EH (cell line): Measurements from ENCODE around the gene TMEM178A.
"Not testable (repeated sequence)": the region's sequence is repeated elsewhere in the genome, so short reads cannot be mapped to it uniquely, and the experiment has no call there.

Source experiments
- DNase-seq: peaks from one replicate; pipeline ENCODE4 v3.0.0-alpha.2; 2015; ENCODE audit warnings: low read depth

TMEM178A gene

GRCh38 chr2:39665811-39666490, at the start of gene TMEM178A:
TSS of gene TMEM178A (plus strand) at chr2:39665917. CDS start at chr2:39665975, 58 bp downstream.
- no peak for DNase-seq

GRCh38 chr2:39618236-39618635, 47.5 kb upstream of the TMEM178A start:
- no peak for DNase-seq

GRCh38 chr2:39618736-39619135, 47.0 kb upstream of the TMEM178A start:
- DNase-seq = no peak

GRCh38 chr2:39620067-39620466, 45.6 kb upstream of the TMEM178A start:
- peak; percentile 91 for DNase-seq

- DNase-seq = no peak
Observed at GRCh38 chr2:39621596-39621995, 44.1 kb upstream of the TMEM178A start.

GRCh38 chr2:39622860-39623259, 42.9 kb upstream of the TMEM178A start:
- DNase-seq = no peak

GRCh38 chr2:39623917-39624316, 41.8 kb upstream of the TMEM178A start:
- DNase-seq = no peak

GRCh38 chr2:39625193-39625926, 40.4 kb upstream of the TMEM178A start:
- peak; percentile 42 for DNase-seq

- DNase-seq = no peak
Observed at GRCh38 chr2:39625927-39626270, 39.8 kb upstream of the TMEM178A start.

GRCh38 chr2:39628346-39628745, 37.4 kb upstream of the TMEM178A start:
- not testable (repeated sequence) for DNase-seq

- DNase-seq = no peak
Observed at GRCh38 chr2:39629646-39630045, 36.1 kb upstream of the TMEM178A start.

GRCh38 chr2:39631256-39631655, 34.5 kb upstream of the TMEM178A start:
- no peak for DNase-seq

- DNase-seq = peak; percentile 99
Observed at GRCh38 chr2:39631718-39632117, 34.0 kb upstream of the TMEM178A start.

- DNase-seq = peak; percentile 75
Observed at GRCh38 chr2:39632876-39633275, 32.8 kb upstream of the TMEM178A start.

GRCh38 chr2:39636306-39636705, 29.4 kb upstream of the TMEM178A start:
- no peak for DNase-seq

- no peak for DNase-seq
Observed at GRCh38 chr2:39638581-39638980, 27.1 kb upstream of the TMEM178A start.

GRCh38 chr2:39640107-39640506, 25.6 kb upstream of the TMEM178A start:
- DNase-seq = no peak

- no peak for DNase-seq
Observed at GRCh38 chr2:39640681-39641080, 25.0 kb upstream of the TMEM178A start.

- no peak for DNase-seq
Observed at GRCh38 chr2:39641635-39642034, 24.1 kb upstream of the TMEM178A start.

- peak; percentile 92 for DNase-seq
Observed at GRCh38 chr2:39642051-39642718, 23.5 kb upstream of the TMEM178A start.

GRCh38 chr2:39645826-39646225, 19.9 kb upstream of the TMEM178A start:
- no peak for DNase-seq

- no peak for DNase-seq
Observed at GRCh38 chr2:39646267-39646666, 19.4 kb upstream of the TMEM178A start.

GRCh38 chr2:39647104-39647765, 18.5 kb upstream of the TMEM178A start:
- no peak for DNase-seq
